ENCODE results near the gene SH3RF3. TPM values are rescaled to one million over a fixed set of nuclear protein-coding genes. Genes with fewer than 3 reads are reported as not detected.

The SH3RF3 gene
- total RNA-seq, 2 experiments from 2014 or later, result 0.25 to 0.44 TPM

GRCh38 chr2:109290887-109291643 is 162.1 kb downstream of the SH3RF3 start:
- ChIA-PET POLR2A (no interaction called here), CTCF (no interaction called here)

- ChIA-PET POLR2A (no interaction called here), CTCF (no interaction called here)
Measured at GRCh38 chr2:109292386-109292785, 163.4 kb downstream of the SH3RF3 start.

- ChIA-PET CTCF (interaction anchor here (1.2 kb wide), 1 partner anchor 165 kb away, joined by 4 read pairs; the partner anchor contains the start of gene SH3RF3), POLR2A (no interaction called here)
Measured at GRCh38 chr2:109293663-109294062, 164.7 kb downstream of the SH3RF3 start.

GRCh38 chr2:109294523-109294922 is 165.5 kb downstream of the SH3RF3 start:
- ChIA-PET POLR2A (no interaction called here), CTCF (interaction anchor here (1.2 kb wide), 1 partner anchor 166 kb away, joined by 4 read pairs; the partner anchor contains the start of gene SH3RF3)

- CTCF ChIA-PET, result no interaction called here
Measured at GRCh38 chr2:109295070-109295780, 166.2 kb downstream of the SH3RF3 start.

GRCh38 chr2:109295781-109296117 is 166.7 kb downstream of the SH3RF3 start:
- CTCF ChIA-PET, result no interaction called here
- POLR2A ChIA-PET, result no interaction called here

More at GRCh38 chr2:109295070-109295780, 166.2 kb downstream of the SH3RF3 start:
- POLR2A ChIA-PET, result no interaction called here

- POLR2A ChIA-PET, result no interaction called here
- CTCF ChIA-PET, result no interaction called here
Measured at GRCh38 chr2:109297566-109298490, 168.8 kb downstream of the SH3RF3 start.

- POLR2A ChIA-PET, result no interaction called here
- CTCF ChIA-PET, result interaction anchor here (0.8 kb wide), 1 partner anchor 212 kb away, joined by 3 read pairs; no protein-coding TSS in a partner anchor
Measured at GRCh38 chr2:109298851-109299250, 169.8 kb downstream of the SH3RF3 start.

GRCh38 chr2:109299536-109299935 is 170.5 kb downstream of the SH3RF3 start:
- ChIA-PET CTCF (no interaction called here), POLR2A (no interaction called here)

- POLR2A ChIA-PET, result no interaction called here
Measured at GRCh38 chr2:109300582-109300981, 171.6 kb downstream of the SH3RF3 start.

GRCh38 chr2:109301746-109302145 is 172.7 kb downstream of the SH3RF3 start:
- POLR2A ChIA-PET, result no interaction called here
- CTCF ChIA-PET, result no interaction called here

More at GRCh38 chr2:109300582-109300981, 171.6 kb downstream of the SH3RF3 start:
- CTCF ChIA-PET, result no interaction called here

- CTCF ChIA-PET, result no interaction called here
- POLR2A ChIA-PET, result no interaction called here
Measured at GRCh38 chr2:109302319-109302718, 173.3 kb downstream of the SH3RF3 start.

GRCh38 chr2:109304242-109304641 is 175.2 kb downstream of the SH3RF3 start:
- CTCF ChIA-PET, result no interaction called here
- POLR2A ChIA-PET, result no interaction called here

GRCh38 chr2:109304731-109305470 is 175.9 kb downstream of the SH3RF3 start:
- ChIA-PET CTCF (no interaction called here), POLR2A (no interaction called here)

- CTCF ChIA-PET, result no interaction called here
Measured at GRCh38 chr2:109305490-109306167, 176.6 kb downstream of the SH3RF3 start.

GRCh38 chr2:109306190-109306589 is 177.2 kb downstream of the SH3RF3 start:
- POLR2A ChIA-PET, result no interaction called here
- CTCF ChIA-PET, result no interaction called here

More at GRCh38 chr2:109305490-109306167, 176.6 kb downstream of the SH3RF3 start:
- POLR2A ChIA-PET, result no interaction called here

GRCh38 chr2:109311771-109312170 is 182.8 kb downstream of the SH3RF3 start:
- CTCF ChIA-PET, result no interaction called here

GRCh38 chr2:109312902-109313301 is 183.9 kb downstream of the SH3RF3 start:
- ChIA-PET POLR2A (no interaction called here), CTCF (interaction anchor here (1.3 kb wide), 1 partner anchor 198 kb away, joined by 3 read pairs; no protein-coding TSS in a partner anchor)

More at GRCh38 chr2:109311771-109312170, 182.8 kb downstream of the SH3RF3 start:
- POLR2A ChIA-PET, result no interaction called here

GRCh38 chr2:109313343-109313742 is 184.3 kb downstream of the SH3RF3 start:
- POLR2A ChIA-PET, result no interaction called here

More at GRCh38 chr2:109313343-109313742, 184.3 kb downstream of the SH3RF3 start:
- CTCF ChIA-PET, result interaction anchor here (1.3 kb wide), 1 partner anchor 197 kb away, joined by 3 read pairs; no protein-coding TSS in a partner anchor

All from activated CD8-positive, alpha-beta memory T cell treated with anti-CD3 and anti-CD28 coated beads for 36 hours (primary cell).